ENCODE data around the gene GRHL1.

GRHL1 gene

GRCh38 chr2:9979977-9980376 lies 28.5 kb downstream of the GRHL1 start:
- H3K4me3 Mint-ChIP-seq, result peak overlapping the region; percentile 31
- peaks cover 2% of the 10 kb centered on the region for H3K27me3 Mint-ChIP-seq
- H3K4me1 Mint-ChIP-seq, result peaks cover 35% of the 10 kb centered on the region
- H3K9me3 Mint-ChIP-seq, result no peaks in the 10 kb centered on the region
- H3K36me3 Mint-ChIP-seq, result no peaks in the 10 kb centered on the region
- H3K27ac Mint-ChIP-seq, result peak overlapping the region; percentile 59

- H3K4me1 Mint-ChIP-seq, result peaks cover 35% of the 10 kb centered on the region
- H3K9me3 Mint-ChIP-seq, result no peaks in the 10 kb centered on the region
- H3K27me3 Mint-ChIP-seq, result peaks cover 2% of the 10 kb centered on the region
- no peak overlapping the region for H3K4me3 Mint-ChIP-seq
- H3K36me3 Mint-ChIP-seq, result no peaks in the 10 kb centered on the region
- H3K27ac Mint-ChIP-seq, result no peak overlapping the region
Observed at GRCh38 chr2:9980520-9980919, 29.0 kb downstream of the GRHL1 start.

- no peaks in the 10 kb centered on the region for H3K9me3 Mint-ChIP-seq
- H3K4me3 Mint-ChIP-seq, result no peak overlapping the region
- no peak overlapping the region for H3K27ac Mint-ChIP-seq
- peaks cover 25% of the 10 kb centered on the region for H3K4me1 Mint-ChIP-seq
- no peaks in the 10 kb centered on the region for H3K36me3 Mint-ChIP-seq
- peaks cover 2% of the 10 kb centered on the region for H3K27me3 Mint-ChIP-seq
Observed at GRCh38 chr2:9981655-9982054, 30.2 kb downstream of the GRHL1 start.

- Mint-ChIP-seq H3K4me1 (peaks cover 23% of the 10 kb centered on the region), H3K27me3 (peaks cover 2% of the 10 kb centered on the region)
Observed at GRCh38 chr2:9982248-9982647, 30.8 kb downstream of the GRHL1 start.

GRCh38 chr2:9982891-9983290 lies 31.4 kb downstream of the GRHL1 start:
- no peak overlapping the region for H3K4me3 Mint-ChIP-seq
- H3K9me3 Mint-ChIP-seq, result no peaks in the 10 kb centered on the region
- H3K27me3 Mint-ChIP-seq, result peaks cover 2% of the 10 kb centered on the region
- H3K36me3 Mint-ChIP-seq, result no peaks in the 10 kb centered on the region
- H3K27ac Mint-ChIP-seq, result no peak overlapping the region
- peaks cover 22% of the 10 kb centered on the region for H3K4me1 Mint-ChIP-seq

More at GRCh38 chr2:9982248-9982647, 30.8 kb downstream of the GRHL1 start:
- H3K36me3 Mint-ChIP-seq, result no peaks in the 10 kb centered on the region
- no peak overlapping the region for H3K4me3 Mint-ChIP-seq
- H3K27ac Mint-ChIP-seq, result no peak overlapping the region
- no peaks in the 10 kb centered on the region for H3K9me3 Mint-ChIP-seq

- Mint-ChIP-seq H3K9me3 (no peaks in the 10 kb centered on the region), H3K27ac (no peak overlapping the region), H3K4me1 (peaks cover 17% of the 10 kb centered on the region), H3K36me3 (no peaks in the 10 kb centered on the region), H3K4me3 (no peak overlapping the region), H3K27me3 (peaks cover 2% of the 10 kb centered on the region)
Observed at GRCh38 chr2:9983401-9984216, 32.1 kb downstream of the GRHL1 start.

GRCh38 chr2:9984217-9984739 lies 32.8 kb downstream of the GRHL1 start:
- H3K4me3 Mint-ChIP-seq, result no peak overlapping the region
- H3K27ac Mint-ChIP-seq, result no peak overlapping the region
- peaks cover 17% of the 10 kb centered on the region for H3K4me1 Mint-ChIP-seq
- H3K36me3 Mint-ChIP-seq, result no peaks in the 10 kb centered on the region
- H3K27me3 Mint-ChIP-seq, result peaks cover 2% of the 10 kb centered on the region
- no peaks in the 10 kb centered on the region for H3K9me3 Mint-ChIP-seq

GRCh38 chr2:9984871-9985480 lies 33.5 kb downstream of the GRHL1 start:
- Mint-ChIP-seq H3K27ac (no peak overlapping the region), H3K36me3 (no peaks in the 10 kb centered on the region), H3K4me1 (peaks cover 15% of the 10 kb centered on the region), H3K27me3 (peaks cover 1% of the 10 kb centered on the region), H3K4me3 (no peak overlapping the region), H3K9me3 (no peaks in the 10 kb centered on the region)

GRCh38 chr2:9985531-9986328 lies 34.2 kb downstream of the GRHL1 start:
- no peaks in the 10 kb centered on the region for H3K36me3 Mint-ChIP-seq
- no peaks in the 10 kb centered on the region for H3K27me3 Mint-ChIP-seq
- H3K4me3 Mint-ChIP-seq, result no peak overlapping the region
- H3K9me3 Mint-ChIP-seq, result no peaks in the 10 kb centered on the region
- H3K27ac Mint-ChIP-seq, result no peak overlapping the region
- peaks cover 8% of the 10 kb centered on the region for H3K4me1 Mint-ChIP-seq

- no peak overlapping the region for H3K4me3 Mint-ChIP-seq
- H3K27me3 Mint-ChIP-seq, result no peaks in the 10 kb centered on the region
- no peaks in the 10 kb centered on the region for H3K9me3 Mint-ChIP-seq
- no peak overlapping the region for H3K27ac Mint-ChIP-seq
- peaks cover 6% of the 10 kb centered on the region for H3K4me1 Mint-ChIP-seq
- no peaks in the 10 kb centered on the region for H3K36me3 Mint-ChIP-seq
Observed at GRCh38 chr2:9988320-9988719, 36.8 kb downstream of the GRHL1 start.

- peaks cover 3% of the 10 kb centered on the region for H3K36me3 Mint-ChIP-seq
- H3K27me3 Mint-ChIP-seq, result no peaks in the 10 kb centered on the region
- no peaks in the 10 kb centered on the region for H3K9me3 Mint-ChIP-seq
- H3K4me3 Mint-ChIP-seq, result no peak overlapping the region
- H3K4me1 Mint-ChIP-seq, result no peaks in the 10 kb centered on the region
- H3K27ac Mint-ChIP-seq, result no peak overlapping the region
Observed at GRCh38 chr2:9990736-9991135, 39.2 kb downstream of the GRHL1 start.

GRCh38 chr2:9991221-9991620 lies 39.7 kb downstream of the GRHL1 start:
- H3K4me3 Mint-ChIP-seq, result no peak overlapping the region
- no peak overlapping the region for H3K27ac Mint-ChIP-seq
- no peaks in the 10 kb centered on the region for H3K9me3 Mint-ChIP-seq
- peaks cover 3% of the 10 kb centered on the region for H3K36me3 Mint-ChIP-seq
- H3K4me1 Mint-ChIP-seq, result no peaks in the 10 kb centered on the region
- H3K27me3 Mint-ChIP-seq, result no peaks in the 10 kb centered on the region

- H3K9me3 Mint-ChIP-seq, result no peaks in the 10 kb centered on the region
- H3K36me3 Mint-ChIP-seq, result peaks cover 3% of the 10 kb centered on the region
- no peaks in the 10 kb centered on the region for H3K27me3 Mint-ChIP-seq
- no peaks in the 10 kb centered on the region for H3K4me1 Mint-ChIP-seq
- no peak overlapping the region for H3K27ac Mint-ChIP-seq
- H3K4me3 Mint-ChIP-seq, result no peak overlapping the region
Observed at GRCh38 chr2:9991829-9992273, 40.4 kb downstream of the GRHL1 start.

- Mint-ChIP-seq H3K9me3 (no peaks in the 10 kb centered on the region), H3K4me3 (no peak overlapping the region), H3K36me3 (peaks cover 3% of the 10 kb centered on the region), H3K4me1 (no peaks in the 10 kb centered on the region), H3K27me3 (no peaks in the 10 kb centered on the region), H3K27ac (no peak overlapping the region)
Observed at GRCh38 chr2:9992427-9993187, 41.1 kb downstream of the GRHL1 start.

All from activated naive CD4-positive, alpha-beta T cell treated with anti-CD3 and anti-CD28 coated beads, Interleukin-2, amount 50 U/mL, for 24 hours (primary cell).